IPS-15b (cell line): ENCODE measurements around the gene GPX2.

Source experiments
- H3K27me3 ChIP-seq: one replicate; pipeline ENCODE4 v1.6.1; 2013; ENCODE audit warnings: low read length; ENCODE audit not compliant: control insufficient read depth, insufficient read depth
- H3K36me3 ChIP-seq: one replicate; pipeline ENCODE4 v1.6.1; 2013; ENCODE audit warnings: low read length; ENCODE audit not compliant: control insufficient read depth, insufficient read depth
- H3K4me1 ChIP-seq: one replicate; pipeline ENCODE4 v1.6.1; 2013; ENCODE audit warnings: mild to moderate bottlenecking, low read length; ENCODE audit not compliant: control insufficient read depth, insufficient read depth
- H3K4me3 ChIP-seq: one replicate; pipeline ENCODE4 v1.5.1; 2013; ENCODE audit warnings: low read depth, low read length
- H3K9ac ChIP-seq: one replicate; pipeline ENCODE4 v1.6.1; 2013; ENCODE audit warnings: low read depth, mild to moderate bottlenecking, low read length
- H3K9me3 ChIP-seq: one replicate; pipeline ENCODE4 v1.6.1; 2013; ENCODE audit warnings: mild to moderate bottlenecking, low read length; ENCODE audit not compliant: control insufficient read depth, insufficient read depth

Gene GPX2

GRCh38 chr14:64947710-64948611, 5.4 kb upstream of the GPX2 start:
- no peaks in the 10 kb centered on the region for H3K9me3 ChIP-seq
- no peaks in the 10 kb centered on the region for H3K27me3 ChIP-seq
- no peak overlapping the region for H3K4me3 ChIP-seq
- H3K9ac ChIP-seq: no peak overlapping the region
- peaks cover 44% of the 10 kb centered on the region for H3K36me3 ChIP-seq
- H3K4me1 ChIP-seq: peaks cover 4% of the 10 kb centered on the region

DNA sequence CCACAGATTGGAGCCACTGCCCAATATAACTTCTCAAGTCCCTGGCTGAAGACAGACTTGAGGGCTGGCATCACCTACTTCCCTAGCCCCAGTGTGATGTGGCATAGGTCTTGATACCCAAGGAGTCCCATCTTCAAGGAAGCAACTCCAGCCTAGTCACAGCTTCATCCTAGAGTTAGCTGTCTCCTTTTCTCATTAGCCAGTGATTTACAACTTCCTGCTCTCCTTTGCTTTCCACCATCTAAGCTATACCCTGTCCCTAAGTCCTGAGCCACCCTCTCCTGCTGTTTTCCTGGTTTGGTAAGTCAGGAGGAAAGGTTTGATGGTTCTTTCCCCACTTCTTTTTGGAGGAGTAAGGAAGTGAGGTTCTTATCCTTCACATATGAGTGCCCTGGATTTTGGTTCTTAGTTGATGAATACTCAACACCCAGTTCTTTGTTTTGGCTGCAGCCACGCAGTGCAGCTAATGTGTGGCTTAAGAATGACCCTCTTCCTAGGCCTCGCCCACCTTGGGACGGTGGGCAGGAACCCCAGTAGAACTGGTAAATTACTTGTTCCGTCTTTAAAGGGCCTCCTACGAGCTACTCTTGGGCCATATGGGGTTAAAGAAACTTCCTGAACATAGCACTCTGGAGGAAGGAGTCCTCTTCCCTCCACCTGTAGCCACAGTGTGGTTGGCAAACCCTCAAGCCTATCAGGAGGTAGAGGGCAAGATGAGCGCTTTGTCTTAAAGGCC, 3.9 kb upstream of the GPX2 start:
- Histone ChIP-seq H3K4me3 (no peak overlapping the region), H3K9ac (no peak overlapping the region), H3K27me3 (no peaks in the 10 kb centered on the region), H3K36me3 (peaks cover 35% of the 10 kb centered on the region), H3K9me3 (no peaks in the 10 kb centered on the region), H3K4me1 (peaks cover 4% of the 10 kb centered on the region)

- peaks cover 4% of the 10 kb centered on the region for H3K4me1 ChIP-seq
- no peaks in the 10 kb centered on the region for H3K27me3 ChIP-seq
- no peaks in the 10 kb centered on the region for H3K9me3 ChIP-seq
- peaks cover 28% of the 10 kb centered on the region for H3K36me3 ChIP-seq
- H3K4me3 ChIP-seq: no peak overlapping the region
- H3K9ac ChIP-seq: no peak overlapping the region
These were observed 3.1 kb upstream of the GPX2 start for GRCh38 chr14:64945431-64946178.

DNA sequence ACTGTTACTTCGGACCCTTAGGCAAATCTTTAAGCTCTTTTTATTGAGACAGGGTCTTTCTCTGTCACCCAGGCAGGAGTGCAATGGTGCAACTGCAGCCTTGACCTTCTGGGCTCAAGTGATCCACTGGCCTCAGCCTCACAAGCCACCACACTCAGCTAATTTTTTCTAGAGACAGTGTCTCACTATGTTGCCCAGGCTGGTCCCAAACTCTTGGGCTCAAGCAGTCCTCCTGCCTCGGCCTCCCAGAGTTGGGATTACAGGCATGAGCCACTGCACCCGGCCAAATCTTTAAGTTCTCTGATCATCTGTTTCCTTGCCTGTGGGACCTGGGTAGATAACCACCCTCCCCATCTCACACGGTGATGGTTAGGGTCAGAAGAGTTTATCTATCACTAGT, 2.3 kb upstream of the GPX2 start:
- Histone ChIP-seq H3K36me3 (peaks cover 20% of the 10 kb centered on the region), H3K9ac (no peak overlapping the region), H3K4me1 (peaks cover 4% of the 10 kb centered on the region), H3K4me3 (no peak overlapping the region), H3K27me3 (no peaks in the 10 kb centered on the region), H3K9me3 (no peaks in the 10 kb centered on the region)

DNA sequence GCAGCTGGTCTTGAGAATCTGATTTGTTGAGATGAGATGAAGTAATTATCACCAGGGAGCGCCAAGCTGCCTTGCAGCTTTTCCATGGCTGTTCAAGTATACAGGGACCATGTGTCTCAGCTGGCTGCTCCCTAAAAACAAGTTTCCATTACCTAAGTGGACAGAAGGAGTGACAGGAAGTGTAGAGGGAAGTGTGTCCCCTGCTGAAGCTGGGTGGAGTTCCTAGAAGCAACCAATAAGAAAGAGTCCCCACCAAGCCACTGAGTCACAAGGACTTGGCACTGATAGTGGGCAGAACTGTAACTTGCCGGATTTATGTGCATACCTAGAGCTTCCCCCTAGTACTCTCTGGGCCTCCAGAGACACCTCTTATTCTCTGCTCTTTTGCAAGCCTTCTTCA, 1.5 kb upstream of the GPX2 start:
- Histone ChIP-seq H3K9ac (no peak overlapping the region), H3K27me3 (no peaks in the 10 kb centered on the region), H3K4me3 (no peak overlapping the region), H3K9me3 (no peaks in the 10 kb centered on the region), H3K36me3 (peaks cover 18% of the 10 kb centered on the region), H3K4me1 (peaks cover 4% of the 10 kb centered on the region)

GRCh38 chr14:64943556-64943955, 1.0 kb upstream of the GPX2 start:
- Histone ChIP-seq H3K4me3 (no peak overlapping the region), H3K4me1 (peaks cover 4% of the 10 kb centered on the region), H3K27me3 (no peaks in the 10 kb centered on the region), H3K9me3 (no peaks in the 10 kb centered on the region), H3K36me3 (peaks cover 15% of the 10 kb centered on the region), H3K9ac (no peak overlapping the region)

DNA sequence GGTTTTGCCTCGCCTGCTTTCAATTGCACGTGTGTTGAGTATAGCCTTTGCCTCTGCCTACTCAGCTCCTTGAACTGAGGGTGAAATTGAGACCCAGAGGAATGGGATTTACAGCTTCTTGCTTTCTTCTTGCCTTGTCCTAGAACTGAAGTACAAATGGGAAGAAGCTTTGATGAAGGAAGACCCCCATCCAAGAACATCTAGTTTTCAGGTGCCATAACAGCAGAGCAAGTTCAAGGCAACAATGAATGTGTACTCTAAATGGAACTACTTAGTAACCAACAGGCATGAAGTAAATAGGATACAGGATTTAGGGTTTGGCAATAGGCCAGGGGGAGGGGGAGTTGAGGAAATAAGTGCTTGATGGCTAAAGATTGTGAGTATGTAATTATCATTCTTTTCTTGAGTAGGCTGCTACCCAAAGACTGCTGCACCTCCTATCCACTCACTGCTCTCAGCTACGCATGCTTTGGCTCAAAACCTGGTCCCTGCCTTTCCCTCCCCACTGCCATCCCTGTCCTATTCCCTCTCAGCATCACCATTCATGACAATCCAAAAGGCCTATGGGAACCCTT, 2.1 kb downstream of the GPX2 start:
- peaks cover 4% of the 10 kb centered on the region for H3K4me1 ChIP-seq
- H3K9ac ChIP-seq: no peak overlapping the region
- H3K4me3 ChIP-seq: no peak overlapping the region
- no peaks in the 10 kb centered on the region for H3K27me3 ChIP-seq
- H3K9me3 ChIP-seq: no peaks in the 10 kb centered on the region
- no peaks in the 10 kb centered on the region for H3K36me3 ChIP-seq

DNA sequence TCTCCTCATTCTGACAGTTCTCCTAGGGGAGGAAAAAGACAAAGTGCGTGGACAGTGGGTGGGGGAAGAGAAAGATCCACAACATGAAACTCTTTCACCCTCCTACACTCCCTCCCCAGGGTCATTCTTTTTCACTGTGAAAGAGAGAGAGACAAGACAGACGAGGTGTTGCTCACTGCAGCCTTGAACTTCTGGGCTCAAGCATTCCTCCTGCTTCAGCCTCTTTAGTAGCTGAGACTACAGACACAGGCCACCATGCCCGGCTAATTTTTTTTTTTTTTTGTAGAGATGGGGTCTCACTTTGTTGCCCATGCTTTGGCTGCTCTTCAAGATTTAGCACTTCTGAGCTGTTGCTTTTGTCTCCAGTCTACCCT, 2.7 kb downstream of the GPX2 start:
- no peaks in the 10 kb centered on the region for H3K36me3 ChIP-seq
- peaks cover 4% of the 10 kb centered on the region for H3K4me1 ChIP-seq
- H3K9ac ChIP-seq: no peak overlapping the region
- H3K9me3 ChIP-seq: no peaks in the 10 kb centered on the region
- H3K4me3 ChIP-seq: no peak overlapping the region
- H3K27me3 ChIP-seq: no peaks in the 10 kb centered on the region

DNA sequence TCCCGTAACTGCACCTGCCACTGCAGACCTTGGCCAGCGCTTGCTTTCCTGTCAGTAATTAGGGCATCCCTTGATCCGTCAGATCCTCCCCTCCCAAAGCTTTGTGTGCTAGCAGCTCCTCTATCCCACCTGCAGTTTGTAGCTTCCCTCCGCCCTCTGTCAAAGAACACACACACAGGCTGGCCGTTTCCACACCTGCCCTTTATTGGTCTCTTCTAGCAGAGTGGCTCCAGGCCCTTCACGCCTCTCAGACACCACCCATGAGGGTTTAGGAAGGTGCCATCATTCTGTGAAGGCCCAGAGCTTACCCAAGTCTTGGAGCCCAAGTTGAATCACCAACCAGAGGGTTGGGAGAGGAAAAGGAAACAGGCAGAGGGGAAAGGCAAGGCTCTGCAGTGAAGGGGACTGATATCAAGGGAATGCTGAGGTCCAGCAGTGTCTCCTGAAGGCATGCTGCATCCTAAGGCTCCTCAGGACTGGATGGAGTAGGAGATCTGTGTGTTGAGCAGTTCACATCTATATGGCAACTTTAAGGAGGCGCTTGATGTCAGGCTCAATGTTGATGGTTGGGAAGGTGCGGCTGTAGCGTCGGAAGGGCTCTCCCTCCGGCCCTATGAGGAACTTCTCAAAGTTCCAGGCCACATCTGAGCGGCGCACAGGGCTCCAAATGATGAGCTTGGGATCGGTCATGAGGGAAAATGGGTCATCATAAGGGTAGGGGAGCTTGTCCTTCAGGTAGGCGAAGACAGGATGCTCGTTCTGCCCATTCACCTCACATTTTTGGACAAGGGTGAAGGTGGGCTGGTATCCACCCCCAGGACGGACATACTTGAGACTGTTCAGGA, 3.4 kb downstream of the GPX2 start:
- Histone ChIP-seq H3K9ac (no peak overlapping the region), H3K36me3 (no peaks in the 10 kb centered on the region), H3K9me3 (no peaks in the 10 kb centered on the region), H3K4me1 (peaks cover 4% of the 10 kb centered on the region), H3K4me3 (no peak overlapping the region), H3K27me3 (no peaks in the 10 kb centered on the region)

DNA sequence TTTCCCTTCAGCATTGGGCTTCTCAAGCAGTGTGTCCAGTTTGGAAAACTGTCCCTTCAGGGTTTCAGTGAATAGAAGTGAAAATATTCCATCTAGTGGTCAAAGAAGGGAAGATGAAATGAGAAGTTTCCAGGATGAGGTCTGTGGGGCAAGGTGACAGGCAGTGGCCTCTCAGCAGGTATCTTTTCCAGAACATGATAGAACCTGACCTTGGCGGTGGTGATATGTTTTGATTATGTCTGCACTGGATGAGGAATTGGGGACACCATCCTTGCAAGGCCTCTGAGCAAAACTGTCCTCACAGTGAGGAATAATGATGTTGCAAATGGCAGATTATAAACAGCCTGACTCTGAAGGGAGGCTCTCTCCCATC, 4.7 kb downstream of the GPX2 start:
- H3K9ac ChIP-seq: no peak overlapping the region
- no peaks in the 10 kb centered on the region for H3K36me3 ChIP-seq
- H3K4me3 ChIP-seq: no peak overlapping the region
- no peaks in the 10 kb centered on the region for H3K27me3 ChIP-seq
- H3K4me1 ChIP-seq: no peaks in the 10 kb centered on the region
- H3K9me3 ChIP-seq: no peaks in the 10 kb centered on the region
